Stimulated activated CD4-positive, alpha-beta T cell treated with anti-CD3 and anti-CD28 coated beads, Interleukin-15, amount 100 ng/mL, for 48 hours (primary cell): Measurements from ENCODE around the gene CARTPT.

ENCODE experiments used
- DNase-seq, 2 donors: peaks; one replicate each; pipeline ENCODE4 v3.0.0-alpha.2; 2020; ENCODE audit warnings: low read depth in 2 of 2

Gene CARTPT

DNA sequence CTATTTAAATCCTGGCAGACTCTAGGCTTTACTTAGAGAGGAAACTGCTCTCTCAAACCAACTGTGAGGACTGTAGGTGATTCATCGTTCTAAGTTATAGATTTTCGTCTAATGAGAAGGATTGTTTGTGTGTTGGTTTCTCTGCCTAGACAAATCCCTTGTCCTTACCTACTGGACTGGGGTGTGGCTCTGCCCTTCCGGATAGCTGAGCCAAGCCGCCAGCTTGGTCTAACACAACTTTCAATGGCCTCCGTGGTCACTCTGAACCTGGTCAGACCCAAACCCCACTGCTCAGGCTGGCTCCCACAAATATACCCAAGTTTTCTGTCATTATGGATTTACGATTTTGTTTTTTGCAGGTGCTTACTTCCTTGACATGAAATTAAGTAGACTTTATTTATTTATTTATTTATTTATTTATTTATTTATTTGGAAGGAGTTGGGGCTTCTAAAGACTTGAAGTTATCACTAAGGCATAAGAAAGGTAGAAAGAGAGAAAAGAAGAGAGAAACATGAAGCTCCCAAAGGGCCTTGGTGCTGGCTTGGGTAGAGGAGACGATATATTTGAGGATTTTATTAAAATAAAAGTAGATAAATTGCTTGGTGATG lies 19.0 kb downstream of the CARTPT start:
- no peak for DNase-seq

DNA sequence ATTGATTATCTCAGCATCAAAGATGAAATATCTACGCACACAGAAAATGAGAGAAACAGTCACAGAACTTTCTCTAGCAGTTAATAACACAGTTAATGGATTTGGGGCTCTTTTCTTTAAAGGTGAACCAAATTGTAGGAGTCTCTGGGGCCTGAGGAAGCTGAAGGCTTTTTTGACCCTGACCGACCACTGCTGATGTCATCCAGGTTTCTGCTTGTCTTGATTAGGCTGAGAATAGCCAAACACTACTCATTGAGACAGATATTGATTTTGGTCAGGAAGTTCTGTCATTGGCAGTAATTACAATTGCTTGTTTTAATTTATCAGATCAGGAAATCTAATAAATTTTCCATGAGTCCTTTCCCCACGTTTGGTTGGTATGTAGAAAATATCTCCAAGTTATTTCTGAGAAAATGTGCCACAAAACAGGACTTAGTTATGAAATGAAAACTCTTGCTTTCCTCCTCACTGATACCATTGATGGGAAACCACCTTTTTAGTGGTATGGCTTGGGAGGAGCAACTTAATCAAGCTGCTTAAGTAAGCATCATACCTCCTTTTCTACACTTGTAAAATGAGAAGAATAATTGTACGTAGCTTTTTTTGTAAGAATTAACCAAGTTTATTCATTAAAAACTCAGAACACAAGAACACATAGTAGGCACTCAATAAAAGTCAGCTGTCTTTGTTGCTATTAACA lies 19.7 kb downstream of the CARTPT start:
- DNase-seq: no peak

- no peak for DNase-seq
Measured at GRCh38 chr5:71740015-71740753, 21.1 kb downstream of the CARTPT start.

GRCh38 chr5:71743155-71743554 lies 24.1 kb downstream of the CARTPT start:
- DNase-seq: no peak

DNA sequence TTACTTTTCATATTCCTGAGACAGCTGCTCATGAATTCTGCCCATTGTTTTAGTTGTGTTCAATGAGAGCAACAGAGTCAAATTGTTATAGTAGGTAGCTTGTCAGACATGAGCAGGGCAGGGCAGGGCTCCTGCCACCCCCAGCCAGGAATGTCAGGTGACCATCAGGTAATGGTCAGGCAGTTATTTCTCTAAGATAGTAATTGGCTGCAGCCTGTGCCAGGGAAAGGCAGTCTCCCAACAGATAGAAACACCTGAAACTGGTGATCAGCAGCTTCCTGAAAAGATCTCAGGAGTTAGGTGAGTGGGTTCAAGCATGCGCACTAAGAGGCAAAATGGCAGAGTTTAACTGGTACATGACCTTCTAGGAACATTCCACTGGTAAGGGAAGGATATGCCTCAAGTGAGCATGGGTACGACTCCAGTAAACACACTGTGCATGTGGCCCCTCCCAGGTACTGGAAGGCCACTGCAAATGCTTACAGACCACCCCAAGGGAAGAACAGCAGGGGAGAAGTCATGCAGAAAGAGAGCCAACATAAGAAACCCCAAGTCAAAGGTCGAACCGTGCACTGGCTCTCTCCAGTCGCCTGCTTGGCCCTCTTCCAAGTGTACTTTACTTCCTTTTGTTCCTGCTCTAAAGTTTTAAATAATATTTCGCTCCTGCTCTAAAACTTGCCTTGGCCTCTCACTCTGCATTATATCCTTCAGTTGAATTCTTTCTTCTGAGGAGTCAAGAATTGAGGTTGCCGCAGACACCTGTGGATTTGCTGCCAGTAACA lies 25.1 kb downstream of the CARTPT start:
- no peak for DNase-seq

DNA sequence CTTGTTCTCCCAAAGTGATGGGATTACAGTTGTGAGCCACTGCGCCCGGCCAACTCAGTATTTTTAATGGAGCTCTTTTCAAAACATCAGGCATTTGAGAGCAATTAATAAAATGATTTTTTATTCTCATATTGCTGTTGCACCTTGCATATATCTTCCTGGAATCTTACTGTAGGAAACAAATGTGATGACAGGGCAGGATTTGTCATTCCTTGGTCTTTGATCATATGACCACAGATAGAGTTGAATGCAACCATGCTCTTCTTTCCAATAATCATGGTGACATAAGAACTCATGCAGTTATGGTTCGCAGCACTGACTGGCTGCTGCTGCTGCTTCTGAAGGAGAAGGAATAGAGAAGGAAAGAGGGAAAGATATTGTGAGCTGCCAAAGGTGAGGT lies 28.1 kb downstream of the CARTPT start:
- no peak for DNase-seq

DNA sequence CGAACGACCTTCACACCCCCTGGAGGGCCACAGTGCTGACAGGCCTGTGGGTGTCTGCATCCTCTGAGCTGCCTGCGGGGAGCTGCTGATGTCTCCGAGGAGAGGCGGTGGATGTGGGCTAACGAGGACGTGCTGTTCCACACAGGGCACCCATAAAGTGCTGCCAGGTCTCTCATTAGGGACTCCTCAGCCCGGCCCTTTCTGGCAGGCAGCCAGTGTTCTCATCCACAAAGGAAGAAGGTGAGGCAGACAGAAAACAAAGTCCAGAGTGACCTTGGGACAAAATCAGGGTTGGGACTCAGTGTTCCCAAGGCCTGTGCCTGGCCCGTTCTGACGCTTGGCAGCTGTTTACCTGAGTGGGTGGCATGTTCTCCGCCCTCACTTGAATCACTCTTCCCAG lies 29.3 kb downstream of the CARTPT start:
- DNase-seq: no peak

DNA sequence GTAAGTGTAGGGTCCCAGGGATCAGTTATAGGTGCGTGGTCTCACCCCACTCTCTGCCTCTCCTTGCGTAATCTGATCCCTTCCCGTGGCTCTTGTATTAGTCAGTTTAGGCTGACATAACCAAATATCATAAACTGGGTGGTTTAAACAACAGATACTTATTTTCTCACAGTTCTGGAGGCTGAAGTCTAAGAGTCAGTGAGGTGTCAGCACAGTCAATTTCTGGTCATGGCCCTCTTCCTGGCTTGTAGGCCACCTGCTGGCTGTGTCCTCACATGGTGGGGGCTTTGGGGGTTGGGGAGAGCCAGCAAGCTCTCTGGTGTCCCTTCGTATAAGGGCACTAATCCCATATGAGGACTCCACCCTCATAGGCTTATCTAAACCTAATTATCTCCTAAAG lies 32.3 kb downstream of the CARTPT start:
- no peak for DNase-seq

DNA sequence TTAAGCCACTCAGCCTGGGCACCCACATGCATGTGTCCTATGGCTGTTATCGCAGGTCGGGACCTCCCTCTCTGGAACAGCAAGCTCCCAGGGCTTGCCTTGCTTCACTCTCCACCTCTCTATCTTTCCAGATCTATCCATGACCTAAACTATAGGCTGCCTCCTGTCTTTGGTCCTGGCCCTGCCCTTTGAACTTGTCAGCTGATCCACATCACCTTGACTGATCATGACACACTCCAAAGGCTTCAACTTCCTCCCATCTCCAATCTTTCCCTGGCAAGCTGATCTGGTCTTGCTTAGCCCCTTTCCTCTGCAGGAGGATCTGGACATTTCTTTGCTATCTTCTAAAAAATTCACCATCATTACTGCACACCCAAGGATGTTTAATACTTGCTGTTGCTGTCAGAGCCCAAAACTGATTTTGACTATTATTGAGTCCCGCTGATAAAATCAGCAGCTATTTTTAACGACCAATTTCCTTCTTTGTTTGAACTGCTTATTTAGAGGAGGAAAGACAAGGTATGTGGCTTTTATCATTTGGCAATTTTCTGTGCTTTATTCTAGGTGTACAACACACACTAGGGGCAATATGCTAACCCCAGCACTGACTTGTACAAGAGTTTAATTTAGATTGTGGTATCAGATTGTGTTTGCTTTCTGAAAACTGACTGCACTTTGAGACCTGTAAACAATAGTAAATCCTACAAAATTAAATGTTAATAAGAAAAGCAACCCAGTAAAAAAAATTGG lies 33.5 kb downstream of the CARTPT start:
- no peak for DNase-seq

DNA sequence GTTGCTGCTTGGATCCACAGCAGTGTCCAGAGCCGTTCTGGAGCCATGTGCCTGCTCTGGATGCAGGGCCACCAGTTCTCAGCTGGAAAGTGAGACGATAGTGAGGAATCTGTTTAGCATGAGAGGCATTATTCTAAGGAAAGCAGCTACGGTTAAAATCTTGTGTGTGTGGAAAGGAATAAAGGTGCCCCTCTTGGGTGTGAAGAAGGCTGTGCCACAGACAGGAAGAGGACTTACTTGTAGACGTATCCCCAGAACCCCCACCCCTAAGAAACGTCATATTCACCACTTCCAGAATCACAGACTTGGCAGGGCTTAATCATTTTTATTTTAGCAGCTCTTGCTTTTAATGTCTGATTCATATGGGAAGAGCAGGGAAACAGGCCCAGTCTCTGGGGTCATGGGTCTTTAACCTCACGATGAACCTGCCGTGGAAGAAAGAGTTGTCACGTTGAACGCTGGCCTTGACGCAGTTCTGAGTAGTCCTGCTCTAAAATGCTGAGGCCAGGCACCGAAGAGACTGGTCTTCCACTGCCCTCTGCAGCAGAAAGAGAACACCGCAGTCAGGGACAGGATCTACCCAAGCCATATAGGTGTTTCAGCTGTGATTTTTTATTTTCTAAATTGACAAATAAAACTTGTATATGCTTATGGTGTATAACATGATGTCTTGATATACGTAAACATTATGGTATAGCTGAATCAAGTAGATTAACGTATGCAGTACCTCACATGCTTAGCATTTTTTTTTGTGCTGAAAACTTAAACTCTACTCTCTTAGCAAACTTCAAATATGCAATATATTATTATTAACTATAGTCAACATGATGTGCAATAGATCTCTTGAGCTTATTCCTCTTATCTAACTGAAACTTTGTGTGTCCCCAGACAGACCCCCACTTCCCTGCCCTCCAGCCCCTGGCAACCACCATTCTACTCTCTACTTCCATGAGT lies 38.8 kb downstream of the CARTPT start:
- DNase-seq: peak; percentile 24 to 30

DNA sequence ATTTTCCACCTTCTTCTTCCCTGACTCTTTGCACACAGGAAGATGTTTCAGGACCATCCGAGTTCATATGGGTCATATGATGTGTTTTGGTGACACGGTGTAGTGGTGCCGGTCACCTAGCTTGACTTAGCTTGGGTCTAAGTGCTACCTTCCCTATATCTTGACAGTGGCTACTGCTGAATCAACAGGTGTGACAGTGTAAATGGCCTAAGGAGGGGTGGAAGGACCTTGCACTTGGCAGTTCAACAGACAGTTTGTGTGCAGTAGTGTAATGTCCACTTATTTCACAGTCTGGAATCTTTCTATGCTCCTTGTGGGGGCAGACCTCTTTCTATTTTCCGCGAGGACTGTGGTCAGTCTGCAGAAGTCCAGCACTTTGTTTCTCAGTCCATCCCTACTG lies 43.8 kb downstream of the CARTPT start:
- DNase-seq: no peak

DNA sequence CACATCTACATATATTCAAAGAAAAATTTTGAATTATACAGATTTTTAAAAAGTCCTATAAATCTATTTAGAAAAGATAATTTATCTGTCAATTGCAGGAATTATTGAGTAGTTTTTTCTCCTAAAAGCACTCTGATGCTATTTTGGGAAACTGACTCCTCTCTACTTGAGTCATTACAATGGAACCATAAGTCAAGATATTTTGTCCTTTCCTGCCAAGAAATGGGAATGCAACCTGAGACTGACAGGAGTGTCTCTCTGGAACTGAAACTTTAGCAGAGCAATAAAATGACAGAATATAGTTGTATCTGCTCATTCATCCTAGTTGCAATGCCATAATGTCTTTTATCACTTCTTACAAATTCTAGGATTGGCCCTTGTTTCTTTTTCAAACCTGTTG lies 48.6 kb downstream of the CARTPT start:
- DNase-seq: no peak

- no peak for DNase-seq
Measured at GRCh38 chr5:71769287-71769686, 50.2 kb downstream of the CARTPT start.

- no peak for DNase-seq
Measured at GRCh38 chr5:71770381-71770780, 51.3 kb downstream of the CARTPT start.
